SU-DHL-6 (cell line): Measurements from ENCODE around the gene HDGFL2.

Experiments
- H2AFZ ChIP-seq: fragments of 200-600 bp; sonication (generic); 2 replicates; pipeline ENCODE4 v1.6.1; 2014; ENCODE audit warnings: low read depth, mild to moderate bottlenecking, moderate library complexity, mixed read lengths, antibody characterized with exemption, low read length; ENCODE audit not compliant: severe bottlenecking
- H3F3A ChIP-seq: fragments of 200-600 bp; shearing (Covaris generic); 2 replicates; pipeline ENCODE4 v1.6.0; 2016; ENCODE audit warnings: antibody characterized with exemption, mild to moderate bottlenecking; ENCODE audit not compliant: insufficient read depth
- H3K27ac ChIP-seq: fragments of 200-600 bp; sonication (generic); 2 replicates; pipeline ENCODE4 v1.5.1; 2016; ENCODE audit warnings: low read depth, mild to moderate bottlenecking, low read length, moderate library complexity, mixed read lengths
- H3K27me3 ChIP-seq: fragments of 200-600 bp; sonication (generic), shearing (Covaris generic); 2 replicates; pipeline ENCODE4 v1.6.0; 2014; ENCODE audit warnings: mild to moderate bottlenecking, low read length
- H3K36me3 ChIP-seq: fragments of 200-600 bp; sonication (generic); 2 replicates; pipeline ENCODE4 v1.6.1; 2014; ENCODE audit warnings: mild to moderate bottlenecking, low read length, mixed read lengths
- H3K4me2 ChIP-seq: fragments of 300-600, 200-600 bp; shearing (Covaris generic), sonication (generic); 2 replicates; pipeline ENCODE4 v1.6.0; 2014; ENCODE audit warnings: low read length, low read depth, mild to moderate bottlenecking; ENCODE audit not compliant: poor library complexity, severe bottlenecking
- H3K4me3 ChIP-seq: fragments of 200-600 bp; sonication (generic); 2 replicates; pipeline ENCODE4 v1.5.1; 2014; ENCODE audit warnings: antibody characterized with exemption, low read length, mild to moderate bottlenecking, mixed read lengths; ENCODE audit not compliant: insufficient read depth, poor library complexity, severe bottlenecking
- H3K79me2 ChIP-seq: fragments of 200-600 bp; sonication (generic); 2 replicates; pipeline ENCODE4 v1.6.1; 2014; ENCODE audit warnings: mild to moderate bottlenecking, low read length, moderate library complexity; ENCODE audit not compliant: insufficient read depth
- H3K9ac ChIP-seq: fragments of 200-600 bp; sonication (generic); 2 replicates; pipeline ENCODE4 v1.7.0; 2014; ENCODE audit warnings: mild to moderate bottlenecking, low read length
- H3K9me2 ChIP-seq: fragments of 200-600 bp; sonication (generic); replicated peaks from 2 replicates; pipeline ENCODE4 v1.6.1; 2014; ENCODE audit warnings: low read length; ENCODE audit not compliant: insufficient read depth
- H3K9me3 ChIP-seq: fragments of 200-600 bp; sonication (generic); 2 replicates; pipeline ENCODE4 v1.6.1; 2014; ENCODE audit warnings: low read length, mixed read lengths; ENCODE audit not compliant: insufficient read depth
- H4K20me1 ChIP-seq: fragments of 200-600 bp; sonication (generic); 2 replicates; pipeline ENCODE4 v1.6.1; 2014; ENCODE audit warnings: low read depth, mild to moderate bottlenecking, antibody characterized with exemption, low read length, moderate library complexity, mixed read lengths
- EZH2phosphoT487 ChIP-seq: fragments of 200-600 bp; sonication (generic), shearing (Covaris generic); conservative IDR thresholded peaks from 2 replicates; pipeline ENCODE4 v1.6.1; 2018; ENCODE audit warnings: mild to moderate bottlenecking, antibody characterized with exemption, low read length, moderate library complexity, mixed read lengths
- TF ChIP-seq, protein P1 (sequence below): fragments of 200-600 bp; sonication (generic); IDR thresholded peaks from one replicate; pipeline ENCODE4 v1.5.1; 2017; ENCODE audit warnings: antibody characterized with exemption, mild to moderate bottlenecking, low read length, moderate library complexity; ENCODE audit not compliant: insufficient read depth, poor library complexity, severe bottlenecking

HDGFL2 gene

DNA sequence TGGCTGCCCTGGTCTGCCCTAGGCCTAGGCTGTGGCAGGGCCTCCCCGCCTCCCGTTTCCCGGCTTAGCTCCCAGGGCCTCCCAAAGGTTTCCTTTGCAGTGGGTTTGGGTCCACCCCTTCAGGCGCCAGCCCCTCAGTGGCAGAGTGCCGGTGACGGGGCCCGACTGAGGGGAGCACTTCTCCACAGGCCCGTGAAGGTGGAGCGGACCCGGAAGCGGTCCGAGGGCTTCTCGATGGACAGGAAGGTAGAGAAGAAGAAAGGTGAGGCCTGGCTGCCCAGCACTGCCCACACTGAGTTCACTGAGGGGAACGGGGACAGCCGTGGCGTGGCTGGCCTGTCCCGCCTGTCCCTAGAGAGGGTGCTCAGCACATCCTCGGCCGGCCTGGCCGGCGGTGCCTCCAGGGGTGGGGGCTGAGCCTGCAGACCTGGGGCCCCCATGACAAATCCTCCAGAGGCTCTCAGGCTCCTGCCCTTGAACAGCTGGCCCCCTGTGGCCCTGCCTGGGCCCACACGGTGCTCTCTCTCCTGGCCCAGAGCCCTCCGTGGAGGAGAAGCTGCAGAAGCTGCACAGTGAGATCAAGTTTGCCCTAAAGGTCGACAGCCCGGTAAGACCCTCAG lies 25.8 kb downstream of the HDGFL2 start:
- H3K36me3 ChIP-seq, result no peaks in the 10 kb centered on the region
- TF ChIP-seq, protein P1, sequence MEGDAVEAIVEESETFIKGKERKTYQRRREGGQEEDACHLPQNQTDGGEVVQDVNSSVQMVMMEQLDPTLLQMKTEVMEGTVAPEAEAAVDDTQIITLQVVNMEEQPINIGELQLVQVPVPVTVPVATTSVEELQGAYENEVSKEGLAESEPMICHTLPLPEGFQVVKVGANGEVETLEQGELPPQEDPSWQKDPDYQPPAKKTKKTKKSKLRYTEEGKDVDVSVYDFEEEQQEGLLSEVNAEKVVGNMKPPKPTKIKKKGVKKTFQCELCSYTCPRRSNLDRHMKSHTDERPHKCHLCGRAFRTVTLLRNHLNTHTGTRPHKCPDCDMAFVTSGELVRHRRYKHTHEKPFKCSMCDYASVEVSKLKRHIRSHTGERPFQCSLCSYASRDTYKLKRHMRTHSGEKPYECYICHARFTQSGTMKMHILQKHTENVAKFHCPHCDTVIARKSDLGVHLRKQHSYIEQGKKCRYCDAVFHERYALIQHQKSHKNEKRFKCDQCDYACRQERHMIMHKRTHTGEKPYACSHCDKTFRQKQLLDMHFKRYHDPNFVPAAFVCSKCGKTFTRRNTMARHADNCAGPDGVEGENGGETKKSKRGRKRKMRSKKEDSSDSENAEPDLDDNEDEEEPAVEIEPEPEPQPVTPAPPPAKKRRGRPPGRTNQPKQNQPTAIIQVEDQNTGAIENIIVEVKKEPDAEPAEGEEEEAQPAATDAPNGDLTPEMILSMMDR, result no peak
- TF ChIP-seq EZH2phosphoT487, result no peak
- H3F3A ChIP-seq, result no peaks in the 10 kb centered on the region
- no peaks in the 10 kb centered on the region for H3K9me2 ChIP-seq
- no peak overlapping the region for H3K9ac ChIP-seq
- no peaks in the 10 kb centered on the region for H3K9me3 ChIP-seq
- no peaks in the 10 kb centered on the region for H3K27me3 ChIP-seq
- no peak overlapping the region for H3K4me2 ChIP-seq
- H4K20me1 ChIP-seq, result no peaks in the 10 kb centered on the region
- H2AFZ ChIP-seq, result no peak overlapping the region
- no peak overlapping the region for H3K27ac ChIP-seq
- H3K4me3 ChIP-seq, result no peak overlapping the region
- H3K79me2 ChIP-seq, result no peaks in the 10 kb centered on the region

DNA sequence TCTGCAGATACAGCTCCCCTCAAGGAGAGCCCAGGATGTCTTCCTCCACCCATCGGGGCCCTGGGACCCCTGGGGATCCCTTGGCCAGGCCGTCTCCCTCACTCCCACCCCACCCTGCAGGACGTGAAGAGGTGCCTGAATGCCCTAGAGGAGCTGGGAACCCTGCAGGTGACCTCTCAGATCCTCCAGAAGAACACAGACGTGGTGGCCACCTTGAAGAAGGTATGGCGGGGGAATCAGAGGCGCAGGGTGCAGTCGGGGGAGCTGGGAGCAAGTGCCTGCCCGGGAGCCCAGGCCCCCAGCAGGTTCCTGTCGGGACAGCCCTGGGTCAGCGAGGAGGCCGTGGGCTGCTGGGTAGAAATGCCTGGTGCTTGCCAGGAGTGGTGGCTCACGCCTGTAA lies 26.6 kb downstream of the HDGFL2 start:
- H3K4me3 ChIP-seq, result no peak overlapping the region
- H4K20me1 ChIP-seq, result no peaks in the 10 kb centered on the region
- H2AFZ ChIP-seq, result no peak overlapping the region
- H3K9me3 ChIP-seq, result no peaks in the 10 kb centered on the region
- no peak overlapping the region for H3K9ac ChIP-seq
- no peaks in the 10 kb centered on the region for H3K27me3 ChIP-seq
- no peaks in the 10 kb centered on the region for H3K79me2 ChIP-seq
- no peak overlapping the region for H3K27ac ChIP-seq
- no peak overlapping the region for H3K4me2 ChIP-seq
- TF ChIP-seq EZH2phosphoT487, result no peak
- TF ChIP-seq, protein P1, result no peak
- H3K9me2 ChIP-seq, result no peaks in the 10 kb centered on the region
- H3F3A ChIP-seq, result no peaks in the 10 kb centered on the region
- no peaks in the 10 kb centered on the region for H3K36me3 ChIP-seq

DNA sequence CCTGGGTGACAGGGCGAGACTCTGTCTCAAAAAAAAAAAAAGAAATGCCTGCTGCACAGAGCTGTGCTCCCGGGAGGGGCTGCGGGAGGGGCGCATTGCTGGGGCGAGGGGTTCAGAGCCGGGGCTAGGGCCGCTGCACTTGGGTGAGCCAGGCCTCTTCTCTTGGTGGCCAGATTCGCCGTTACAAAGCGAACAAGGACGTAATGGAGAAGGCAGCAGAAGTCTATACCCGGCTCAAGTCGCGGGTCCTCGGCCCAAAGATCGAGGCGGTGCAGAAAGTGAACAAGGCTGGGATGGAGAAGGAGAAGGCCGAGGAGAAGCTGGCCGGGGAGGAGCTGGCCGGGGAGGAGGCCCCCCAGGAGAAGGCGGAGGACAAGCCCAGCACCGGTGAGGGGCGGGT lies 27.2 kb downstream of the HDGFL2 start:
- TF ChIP-seq, protein P1, result no peak
- no peak for TF ChIP-seq EZH2phosphoT487
- Histone ChIP-seq H3K27ac (no peak overlapping the region), H3K4me2 (no peak overlapping the region), H2AFZ (no peak overlapping the region), H3K36me3 (no peaks in the 10 kb centered on the region), H4K20me1 (no peaks in the 10 kb centered on the region), H3K9ac (no peak overlapping the region), H3K9me2 (no peaks in the 10 kb centered on the region), H3F3A (no peaks in the 10 kb centered on the region), H3K4me3 (no peak overlapping the region), H3K79me2 (no peaks in the 10 kb centered on the region), H3K27me3 (no peaks in the 10 kb centered on the region), H3K9me3 (no peaks in the 10 kb centered on the region)
